Tibial nerve (tissue), 4 donors: ENCODE data around the gene DNM2. TPM values are rescaled to one million over a fixed set of nuclear protein-coding genes. Genes with fewer than 3 reads are reported as not detected.

Experiments
- DNase-seq, 2 donors: peaks; one replicate each; pipeline ENCODE4 v3.0.0-alpha.2; 2019; ENCODE audit warnings: low spot score in 2 of 2
- H3K27ac ChIP-seq, 4 donors: fragments of 200-600 bp; sonication (generic) in 3 of 4; one replicate each; pipeline ENCODE4 v1.5.1; 2017 to 2019; ENCODE audit warnings: mild to moderate bottlenecking in 1 of 4
- H3K27me3 ChIP-seq, 2 donors: fragments of 200-600 bp; sonication (generic) in 1 of 2; one replicate each; pipeline versions ENCODE4 v1.5.1 to v1.6.0; 2017 to 2019
- H3K36me3 ChIP-seq, 3 donors: fragments of 200-600 bp; sonication (generic); one replicate each; pipeline ENCODE4 v1.5.1; 2018 to 2019
- H3K4me1 ChIP-seq, 4 donors: fragments of 200-600 bp; sonication (generic) in 3 of 4; one replicate each; pipeline ENCODE4 v1.5.1; 2017 to 2019
- H3K4me3 ChIP-seq, 4 donors: fragments of 200-600 bp; sonication (generic) in 3 of 4; one replicate each; pipeline ENCODE4 v1.5.1; 2017 to 2019; ENCODE audit warnings: mild to moderate bottlenecking in 1 of 4, moderate library complexity in 1 of 4
- H3K9me3 ChIP-seq, 4 donors: fragments of 200-600 bp; sonication (generic) in 3 of 4; one replicate each; pipeline ENCODE4 v1.5.1; 2017 to 2019
- CTCF ChIP-seq, 5 experiments: fragments of 200-600 bp in 3 of 5; fragments of 450-650 bp in 2 of 5; sonication (generic) in 3 of 5; IDR thresholded peaks; one replicate each; pipeline ENCODE4 v1.5.1; 2016 to 2019; ENCODE audit warnings: antibody characterized with exemption in 5 of 5, mild to moderate bottlenecking in 3 of 5, moderate library complexity in 2 of 5
- EP300 ChIP-seq, 2 donors: sonication (generic); formaldehyde crosslinking; IDR thresholded peaks; one replicate each; pipeline ENCODE4 v1.6.1; 2017; ENCODE audit warnings: antibody characterized with exemption in 2 of 2, mild to moderate bottlenecking in 1 of 2
- POLR2A ChIP-seq, 2 donors: fragments of 450-650 bp; IDR thresholded peaks; one replicate each; pipeline ENCODE4 v1.6.1; 2017; ENCODE audit warnings: antibody characterized with exemption in 2 of 2, mild to moderate bottlenecking in 2 of 2, moderate library complexity in 2 of 2
- whole genome bisulfite sequencing, 2 donors: methylation state at CpG; one replicate each; pipeline ENCODE4 v1.1.5; 2018; 5-methylcytosine and 5-hydroxymethylcytosine counted together
- total RNA-seq, 4 donors: library from RNA; depleted of rRNA; stranded (reverse); fragments of >200 nt; gene quantifications; one replicate each; pipeline ENCODE4 v1.1.0, GENCODE V29; 2016

Gene DNM2
- total RNA-seq, 4 donors from 2014 or later: 99.4 to 220 (median 140) TPM

- TF ChIP-seq CTCF (IDR thresholded peaks at IDR 0.05): peak in 1 of 5 experiments; percentile 8
- no peak for TF ChIP-seq POLR2A (IDR thresholded peaks at IDR 0.05)
- WGBS, 2 donors: 62 to 67% methylated on average over 14 of the region's 14 CpGs
- no peaks in the 10 kb centered on the region for H3K27me3 ChIP-seq
- peak overlapping the region in 1 of 4 donors; percentile 50 for H3K27ac ChIP-seq
- DNase-seq: no peak
- no peak overlapping the region for H3K4me3 ChIP-seq
- peaks cover 0 to 4% (median 1%) of the 10 kb centered on the region in 4 donors for H3K4me1 ChIP-seq
- no peaks in the 10 kb centered on the region for H3K9me3 ChIP-seq
- peaks cover 0 to 74% (median 0%) of the 10 kb centered on the region in 3 donors for H3K36me3 ChIP-seq
These were observed 5.8 kb upstream of the DNM2 start for GRCh38 chr19:10712045-10712444.

GRCh38 chr19:10712754-10713153 lies 5.1 kb upstream of the DNM2 start:
- no peaks in the 10 kb centered on the region for H3K9me3 ChIP-seq
- TF ChIP-seq CTCF (IDR thresholded peaks at IDR 0.05): no peak
- no peak for TF ChIP-seq POLR2A (IDR thresholded peaks at IDR 0.05)
- no peak for TF ChIP-seq EP300 (IDR thresholded peaks at IDR 0.05)
- WGBS, 2 donors: 85 to 93% methylated on average over 21 of the region's 23 CpGs
- peaks cover 0 to 67% (median 0%) of the 10 kb centered on the region in 3 donors for H3K36me3 ChIP-seq
- peaks cover 0 to 5% (median 2%) of the 10 kb centered on the region in 4 donors for H3K4me1 ChIP-seq
- no peak for DNase-seq
- no peak overlapping the region for H3K4me3 ChIP-seq
- peak overlapping the region in 1 of 4 donors; percentile 28 for H3K27ac ChIP-seq
- no peaks in the 10 kb centered on the region for H3K27me3 ChIP-seq

- Histone ChIP-seq H3K4me3 (no peak overlapping the region), H3K9me3 (no peaks in the 10 kb centered on the region), H3K27me3 (no peaks in the 10 kb centered on the region), H3K4me1 (peaks cover 0 to 5% (median 2%) of the 10 kb centered on the region in 4 donors), H3K27ac (peak overlapping the region in 1 of 4 donors; percentile 28), H3K36me3 (peaks cover 0 to 61% (median 0%) of the 10 kb centered on the region in 3 donors)
- no peak for DNase-seq
- 83 to 88% methylated on average over 5 of the region's 5 CpGs for WGBS, 2 donors
- no peak for TF ChIP-seq EP300 (IDR thresholded peaks at IDR 0.05)
- no peak for TF ChIP-seq POLR2A (IDR thresholded peaks at IDR 0.05)
- no peak for TF ChIP-seq CTCF (IDR thresholded peaks at IDR 0.05)
These were observed 4.6 kb upstream of the DNM2 start for GRCh38 chr19:10713317-10713716.

GRCh38 chr19:10717054-10717355 lies 874 bp upstream of the DNM2 start:
- DNase-seq: no peak
- no peaks in the 10 kb centered on the region for H3K9me3 ChIP-seq
- H3K4me1 ChIP-seq: peaks cover 0 to 39% (median 12%) of the 10 kb centered on the region in 4 donors
- TF ChIP-seq EP300 (IDR thresholded peaks at IDR 0.05) (no peak), CTCF (IDR thresholded peaks at IDR 0.05) (no peak), POLR2A (IDR thresholded peaks at IDR 0.05) (no peak)
- peaks cover 0 to 28% (median 0%) of the 10 kb centered on the region in 3 donors for H3K36me3 ChIP-seq
- H3K4me3 ChIP-seq: peak overlapping the region in 3 of 4 donors; percentile 13 to 35 (median 20)
- H3K27ac ChIP-seq: peak overlapping the region in 2 of 4 donors; percentile 43 to 46
- 23% methylated on average over 12 of the region's 12 CpGs for WGBS, 2 donors
- H3K27me3 ChIP-seq: no peaks in the 10 kb centered on the region

GRCh38 chr19:10718205-10719196 lies 622 bp downstream of the DNM2 start:
- peaks cover 0 to 13% (median 0%) of the 10 kb centered on the region in 3 donors for H3K36me3 ChIP-seq
- DNase-seq: no peak
- 1 to 2% methylated on average over 16 to 17 of the region's 70 CpGs for WGBS, 2 donors
- peak overlapping the region; percentile 63 to 96 (median 84) for H3K27ac ChIP-seq
- TF ChIP-seq CTCF (IDR thresholded peaks at IDR 0.05) (no peak), EP300 (IDR thresholded peaks at IDR 0.05) (no peak), POLR2A (IDR thresholded peaks at IDR 0.05) (no peak)
- peak overlapping the region; percentile 75 to 98 (median 89) for H3K4me3 ChIP-seq
- no peaks in the 10 kb centered on the region for H3K9me3 ChIP-seq
- no peaks in the 10 kb centered on the region for H3K27me3 ChIP-seq
- H3K4me1 ChIP-seq: peaks cover 0 to 45% (median 12%) of the 10 kb centered on the region in 4 donors
